NCI-H748 (cell line): ENCODE data around the gene ARPC5L.
"Not testable (repeated sequence)": the region's sequence is repeated elsewhere in the genome, so short reads cannot be mapped to it uniquely, and the experiment has no call there.

Source experiments
- DNase-seq: peaks from one replicate; lab custom pipeline; 2025; ENCODE audit not compliant: unreplicated experiment; lab: John Stamatoyannopoulos, UW

ARPC5L gene

DNA sequence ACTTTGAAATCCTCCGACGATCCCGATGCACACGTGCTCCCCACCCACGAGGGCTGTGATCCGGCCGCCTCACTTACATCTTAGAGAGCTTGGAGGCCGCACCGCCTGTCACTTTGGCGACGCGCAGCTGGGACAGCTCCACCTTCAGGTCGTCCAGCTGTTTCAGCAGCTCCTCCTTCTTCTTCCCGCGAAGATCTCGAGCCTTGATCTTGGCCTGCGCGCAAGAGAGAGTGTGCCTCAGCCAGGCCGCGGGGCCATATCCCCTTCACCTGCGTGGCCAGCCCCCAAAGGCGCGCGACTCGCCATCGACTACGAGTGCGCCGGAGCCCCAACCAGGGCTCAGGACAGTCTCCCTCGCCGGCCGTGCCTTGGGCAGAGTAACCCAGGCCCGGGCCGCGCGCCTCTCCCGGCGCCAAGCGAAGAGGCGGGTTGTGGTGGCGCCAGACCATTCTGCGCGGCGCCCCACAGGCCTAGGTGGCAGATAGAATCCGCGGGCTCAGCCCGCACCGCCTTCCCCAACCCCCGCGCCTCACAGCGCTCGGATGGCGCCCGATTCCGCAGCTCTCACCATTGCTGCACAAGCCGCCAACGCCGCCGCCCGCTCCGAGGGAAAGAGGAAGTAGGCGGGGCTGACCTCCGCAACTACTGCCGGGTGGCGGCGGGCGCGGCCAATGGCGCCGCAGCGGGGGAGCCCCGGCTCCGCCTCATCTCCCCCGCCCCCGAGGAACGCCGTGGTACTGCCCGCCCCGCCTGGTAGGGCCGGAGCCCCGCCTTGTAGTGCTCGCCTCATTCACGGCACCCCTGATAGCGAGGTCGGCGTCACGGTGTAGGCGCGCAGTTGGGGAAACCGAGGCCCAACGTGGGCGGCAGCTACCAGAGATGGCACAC is at the start of gene ARPC5L, which contains the start of gene RPL35:
Gene ARPC5L (plus strand): TSS at position 789 of the 888 bp plus-strand sequence. CDS start 7,161 bp downstream, outside the sequence.
Gene RPL35 (minus strand): TSS at position 616 of the 888 bp plus-strand sequence. CDS start 45 bp downstream, at position 571.
- peak; percentile 95 for DNase-seq

DNA sequence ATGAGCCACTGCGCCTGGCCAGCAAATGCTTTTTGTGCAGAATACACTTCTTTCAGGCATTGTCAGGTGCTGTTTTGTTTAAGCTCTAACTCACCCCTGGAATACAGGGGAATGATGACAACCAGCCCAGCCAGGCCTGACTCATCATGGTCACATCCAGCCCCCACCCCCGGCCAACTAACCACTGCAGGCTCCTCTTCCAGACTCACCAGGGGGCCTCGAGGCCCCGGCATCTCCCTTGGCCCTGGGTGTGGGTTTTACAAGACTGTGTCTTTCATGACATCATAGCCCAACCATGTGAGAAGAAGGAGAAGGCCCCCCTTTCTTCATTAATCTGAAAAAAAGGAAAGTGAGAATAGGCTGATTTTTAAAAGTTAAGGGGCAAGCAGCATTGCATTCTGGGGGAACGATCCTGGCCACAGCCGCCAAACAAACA is 49.5 kb upstream of the ARPC5L start:
- no peak for DNase-seq

DNA sequence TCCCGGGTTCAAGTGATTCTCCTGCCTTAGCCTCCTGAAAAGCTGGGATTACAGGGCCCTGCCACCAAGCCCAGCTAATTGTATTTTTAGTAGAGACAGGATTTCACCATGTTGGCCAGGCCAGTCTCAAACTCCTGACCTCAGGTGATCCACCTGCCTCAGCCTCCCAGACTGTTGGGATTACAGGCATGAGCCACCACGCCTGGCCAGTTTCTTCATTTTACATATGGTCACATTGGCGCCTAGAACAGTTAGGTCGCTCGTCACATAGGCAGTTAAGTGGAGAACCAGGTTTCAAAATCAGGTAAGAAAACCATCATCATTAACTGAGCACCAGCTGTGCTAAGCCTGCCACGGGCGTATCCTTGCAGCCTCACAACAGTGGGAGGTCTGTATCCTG is 48.9 kb upstream of the ARPC5L start:
- peak; percentile 11 for DNase-seq

DNA sequence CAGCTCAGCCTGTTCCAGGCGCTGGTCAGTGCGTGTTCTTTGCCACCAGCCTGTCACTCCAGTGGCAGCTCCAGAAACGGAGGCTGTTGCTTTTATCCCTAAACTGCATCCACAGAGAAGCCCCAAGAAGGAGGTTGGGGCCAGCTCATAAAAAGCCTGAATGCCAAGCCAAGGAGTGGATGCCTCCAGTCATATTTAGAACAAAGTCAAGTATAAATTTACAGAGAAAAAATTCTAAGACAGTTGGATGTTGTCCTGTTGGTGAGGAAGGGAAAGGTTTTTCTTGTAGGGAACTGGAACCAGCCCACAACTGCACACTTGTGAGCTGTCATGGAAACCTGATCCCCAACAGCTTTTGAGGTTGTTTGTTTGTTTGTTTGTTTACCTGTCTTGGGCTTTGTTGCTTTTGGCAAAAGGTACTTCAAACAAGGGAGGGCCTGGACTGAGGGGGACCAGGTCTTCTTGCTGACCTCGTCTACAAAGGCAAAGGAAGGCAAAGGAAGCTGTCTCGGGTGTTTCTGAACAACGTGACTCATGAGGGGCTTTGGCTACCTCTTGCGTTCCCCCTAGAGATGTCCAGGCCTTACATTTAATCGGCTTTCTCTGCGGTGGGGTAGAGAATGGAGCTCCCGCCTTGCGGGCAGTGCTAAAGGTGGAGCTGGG is 48.3 kb upstream of the ARPC5L start:
- DNase-seq, result no peak

DNA sequence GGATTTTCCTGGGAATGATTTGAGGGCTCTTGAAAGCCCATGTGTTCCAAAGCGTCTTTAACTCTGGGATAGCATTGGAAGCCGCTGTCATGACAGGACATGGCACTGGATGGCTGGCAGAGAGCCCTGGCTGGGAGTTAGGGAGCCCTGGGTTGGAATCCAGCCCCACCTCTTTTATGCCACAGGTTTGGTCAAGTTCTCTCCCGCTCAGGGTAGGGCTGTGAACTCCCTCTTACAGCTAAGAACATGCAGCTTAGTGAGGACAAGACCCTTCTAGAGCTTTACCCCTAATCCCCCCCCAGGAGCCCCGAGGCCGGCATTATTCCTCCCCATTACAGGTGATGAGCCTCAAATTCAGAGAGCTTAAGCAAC is 47.8 kb upstream of the ARPC5L start:
- no peak for DNase-seq

DNA sequence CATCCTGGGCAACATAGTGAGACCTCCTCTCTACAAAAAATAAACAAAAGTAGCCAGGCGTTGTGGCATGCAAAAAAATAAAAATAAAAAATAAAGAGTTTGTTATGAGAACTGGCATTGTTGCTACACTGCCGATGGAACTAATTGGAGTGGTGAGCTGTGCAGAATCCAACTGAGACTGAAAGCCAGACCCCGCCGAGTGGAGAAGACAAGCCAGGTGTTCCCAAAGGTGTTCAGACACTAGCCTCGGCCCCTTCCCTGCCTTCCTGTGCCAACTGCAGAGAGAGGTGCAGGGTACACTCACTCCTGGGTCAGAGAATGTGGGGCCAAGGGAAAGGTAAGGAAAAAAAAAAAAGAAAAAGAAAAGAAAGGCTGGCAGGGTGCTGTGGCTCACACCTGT is 46.3 kb upstream of the ARPC5L start:
- no peak for DNase-seq

DNA sequence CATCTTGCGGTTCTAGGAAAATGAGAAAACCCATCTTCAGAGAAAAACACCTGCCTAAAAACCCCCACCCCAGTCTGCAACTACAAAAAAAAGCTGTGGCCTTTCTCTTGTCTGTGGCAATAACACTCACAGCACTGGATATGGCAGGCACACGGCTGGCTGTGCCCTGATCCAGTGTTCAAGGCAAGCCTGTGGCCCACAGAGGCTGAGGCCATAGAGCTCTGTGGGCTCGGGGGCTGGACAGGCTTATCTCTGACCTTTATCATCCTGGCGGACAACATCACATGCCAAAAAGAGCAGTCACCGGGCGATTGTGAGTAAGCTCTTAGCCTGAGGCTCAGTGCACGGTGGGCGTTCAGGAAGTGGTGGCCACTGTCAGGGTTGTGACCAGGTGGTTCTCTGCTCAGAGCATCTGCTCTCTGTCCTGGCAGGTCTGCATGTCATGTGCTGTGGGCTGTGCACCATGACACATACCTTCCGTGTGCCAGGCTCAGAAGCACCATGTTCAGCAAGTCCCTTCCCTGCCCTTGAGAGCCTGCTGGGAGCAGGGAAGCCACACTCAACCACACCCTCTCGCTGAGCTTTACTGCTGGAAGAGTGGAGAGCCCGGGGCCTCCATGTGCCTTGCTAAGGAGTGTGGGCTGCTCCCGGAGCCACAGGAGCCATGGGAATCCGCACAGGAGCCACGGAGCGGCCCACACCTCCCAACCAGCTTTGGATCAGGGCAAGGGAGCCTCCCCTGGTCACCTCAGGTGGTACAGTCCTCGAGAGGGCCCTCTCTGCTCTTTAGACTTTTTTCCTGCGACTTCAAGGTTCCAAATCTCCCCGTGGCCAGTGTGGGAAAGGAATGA is 43.3 kb upstream of the ARPC5L start:
- DNase-seq, result no peak

DNA sequence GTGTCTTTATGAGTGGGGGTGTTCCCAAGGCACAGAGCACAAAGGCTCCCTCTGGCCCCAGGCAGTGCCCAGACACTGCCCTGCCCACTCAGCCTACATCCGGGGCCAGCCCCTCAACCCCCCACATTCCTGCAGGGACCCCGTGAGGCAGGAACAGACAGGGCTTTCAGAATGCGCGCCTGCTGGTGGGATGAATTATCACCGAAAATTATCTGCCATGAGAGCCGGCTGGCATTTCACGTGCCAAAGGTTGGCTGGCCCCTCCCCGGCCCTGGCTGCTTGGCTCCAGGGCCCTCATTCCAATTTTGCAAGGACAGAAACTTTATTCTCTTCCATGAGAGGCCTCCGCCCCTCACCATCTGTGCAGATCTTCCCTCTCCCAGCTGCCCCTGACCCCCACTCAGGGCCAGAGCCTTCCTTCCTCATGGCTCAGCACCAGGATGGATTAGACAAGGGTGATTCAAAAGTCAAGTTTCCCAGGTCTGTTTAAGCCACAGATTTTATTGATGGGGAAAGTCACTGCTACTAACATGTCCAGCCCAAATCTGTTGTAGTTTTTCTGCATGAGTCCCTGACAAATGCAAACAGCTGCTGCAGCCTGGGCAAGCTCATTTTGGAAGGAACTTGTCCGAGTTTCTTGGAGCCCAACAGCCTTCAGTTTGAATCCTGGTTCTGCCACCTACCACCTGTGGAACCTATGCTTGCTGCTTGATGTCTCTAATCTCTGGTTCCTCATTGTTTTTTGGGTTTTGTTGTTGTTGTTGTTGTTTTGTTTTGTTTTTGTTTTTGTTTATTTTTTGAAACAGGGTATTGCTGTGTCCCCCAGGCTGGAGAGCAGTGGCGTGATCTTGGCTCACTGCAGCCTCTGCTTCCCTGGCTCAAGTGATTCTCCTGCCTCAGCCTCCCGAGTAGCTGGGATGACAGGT is 41.0 kb upstream of the ARPC5L start:
- DNase-seq, result no peak

DNA sequence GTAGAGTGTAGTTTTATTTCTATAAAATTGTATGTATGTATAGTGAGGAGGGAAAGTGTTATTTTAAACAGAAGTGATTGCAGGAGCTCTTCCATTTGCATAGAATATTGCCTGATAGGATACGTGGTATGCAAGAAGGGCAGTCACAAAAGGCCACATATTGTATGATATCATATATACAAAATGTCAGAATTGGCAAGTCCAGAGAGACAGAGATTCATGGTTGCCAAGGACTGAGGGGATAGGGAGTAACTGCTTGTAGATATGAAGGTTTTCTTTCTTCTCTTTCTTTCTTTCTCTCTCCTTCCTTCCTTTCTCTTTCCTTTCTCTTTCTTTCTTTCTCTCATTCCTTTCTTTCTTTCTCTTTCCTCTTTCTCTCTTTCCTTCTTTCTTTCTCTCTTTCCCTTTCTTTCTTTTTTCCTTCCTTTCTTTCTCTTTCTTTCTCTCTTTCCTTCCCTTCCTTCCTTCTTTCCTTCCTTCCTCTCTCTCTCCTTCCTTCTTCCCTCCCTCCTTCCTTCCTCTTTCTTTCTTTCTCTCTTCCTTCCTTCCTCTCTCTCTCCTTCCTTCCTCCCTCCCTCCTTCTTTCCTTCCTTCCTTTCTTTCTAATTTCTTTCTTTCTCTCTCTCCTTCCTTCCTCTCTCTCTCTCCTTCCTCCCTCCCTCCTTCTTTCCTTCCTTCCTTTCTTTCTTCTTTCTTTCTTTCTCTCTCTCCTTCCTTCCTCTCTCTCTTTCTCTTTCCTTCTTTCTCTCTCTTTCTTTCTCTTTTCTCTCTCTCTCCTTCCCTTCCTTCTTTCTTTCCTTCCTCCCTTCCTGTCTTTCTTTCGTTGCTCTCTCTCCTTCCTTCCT is 33.2 kb upstream of the ARPC5L start:
- no peak for DNase-seq

DNA sequence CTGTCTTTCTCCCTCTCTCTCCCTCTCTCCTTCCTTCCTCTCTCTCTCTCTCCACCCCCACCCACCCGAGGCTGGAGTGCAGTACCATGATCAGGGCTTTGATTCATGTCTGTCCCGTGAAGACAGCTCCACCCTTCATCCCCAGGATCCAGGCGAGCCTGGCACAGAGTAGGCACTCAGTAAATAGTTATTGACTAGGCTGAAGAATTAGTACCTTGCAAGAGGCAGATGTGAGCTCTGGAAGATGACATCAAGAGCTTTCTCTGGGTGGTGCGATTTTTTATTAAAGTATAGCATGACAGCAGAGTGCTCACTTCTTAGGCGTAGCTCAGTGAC is 32.6 kb upstream of the ARPC5L start:
- no peak for DNase-seq

DNA sequence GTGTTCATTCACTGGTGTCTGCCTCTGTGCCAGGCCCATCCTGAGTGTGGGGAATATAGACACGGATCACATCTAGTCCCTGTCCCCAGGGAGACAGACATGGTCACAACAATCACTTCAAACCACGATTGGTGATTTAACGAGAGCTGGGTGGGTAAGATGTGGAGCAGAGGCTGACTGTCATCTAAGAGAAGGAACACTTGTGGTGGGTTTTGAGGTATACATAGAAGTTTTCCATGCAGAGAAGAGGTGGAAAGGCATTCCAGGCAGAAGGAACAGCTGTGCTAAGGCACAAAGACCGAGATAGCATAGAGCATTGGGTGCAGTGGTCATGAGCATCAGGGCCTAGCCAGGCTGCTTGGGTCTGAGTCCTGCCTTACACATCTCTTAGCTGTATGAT is 31.3 kb upstream of the ARPC5L start:
- DNase-seq, result no peak

DNA sequence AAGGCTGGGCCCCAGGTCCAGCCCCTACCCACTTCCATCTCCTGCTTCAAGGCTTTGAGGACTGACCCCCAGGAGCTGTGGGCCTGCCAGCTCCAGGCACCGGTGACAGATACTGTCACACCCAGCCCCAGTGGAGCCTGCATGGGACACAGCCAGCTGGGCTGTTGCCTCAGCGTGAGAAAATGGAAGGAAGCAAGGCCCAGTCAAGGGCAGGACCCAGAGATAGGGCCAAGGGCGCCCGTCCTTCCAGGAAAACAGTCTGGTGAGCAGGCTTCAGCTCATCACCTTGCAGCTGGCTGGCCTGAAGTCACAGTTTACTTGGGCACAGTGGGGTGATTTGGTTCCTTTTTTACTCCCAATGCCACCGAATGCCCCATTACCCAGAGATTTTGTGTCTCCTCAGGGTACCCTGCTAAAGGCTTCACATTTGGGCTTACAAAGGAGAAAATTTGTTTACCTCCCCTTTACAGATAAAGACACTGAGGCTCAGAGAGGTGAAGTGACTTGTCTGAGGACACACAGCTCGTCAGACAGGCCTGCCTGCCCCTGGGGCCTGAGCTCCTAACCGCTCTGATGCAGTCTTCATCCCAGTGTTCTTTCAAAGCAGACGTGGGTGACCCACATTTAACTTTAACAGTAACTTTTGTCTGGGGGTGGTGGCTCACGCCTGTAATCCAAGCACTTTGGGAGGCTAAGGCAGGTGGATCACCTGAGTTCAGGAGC is 30.1 kb upstream of the ARPC5L start:
- DNase-seq, result no peak

DNA sequence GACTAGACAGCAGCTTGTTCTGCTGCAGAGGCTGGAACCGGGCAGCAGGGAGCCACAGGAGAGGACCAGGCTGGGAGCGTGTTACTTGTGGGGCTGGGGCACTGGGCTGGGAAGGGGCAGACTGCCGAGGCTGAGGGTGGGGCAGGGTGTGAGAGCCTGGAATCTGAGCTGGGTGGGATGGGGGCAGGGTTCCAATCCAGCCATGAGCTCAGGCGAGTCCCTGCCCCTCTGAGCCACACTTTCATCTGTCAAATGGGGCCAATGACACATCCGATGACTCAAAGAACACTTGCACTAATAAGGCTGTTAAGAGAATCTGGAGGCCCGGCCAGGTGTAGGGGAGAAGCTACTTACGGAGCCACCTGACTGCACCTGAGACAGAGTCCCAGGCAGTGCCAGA is 27.3 kb upstream of the ARPC5L start:
- no peak for DNase-seq

DNA sequence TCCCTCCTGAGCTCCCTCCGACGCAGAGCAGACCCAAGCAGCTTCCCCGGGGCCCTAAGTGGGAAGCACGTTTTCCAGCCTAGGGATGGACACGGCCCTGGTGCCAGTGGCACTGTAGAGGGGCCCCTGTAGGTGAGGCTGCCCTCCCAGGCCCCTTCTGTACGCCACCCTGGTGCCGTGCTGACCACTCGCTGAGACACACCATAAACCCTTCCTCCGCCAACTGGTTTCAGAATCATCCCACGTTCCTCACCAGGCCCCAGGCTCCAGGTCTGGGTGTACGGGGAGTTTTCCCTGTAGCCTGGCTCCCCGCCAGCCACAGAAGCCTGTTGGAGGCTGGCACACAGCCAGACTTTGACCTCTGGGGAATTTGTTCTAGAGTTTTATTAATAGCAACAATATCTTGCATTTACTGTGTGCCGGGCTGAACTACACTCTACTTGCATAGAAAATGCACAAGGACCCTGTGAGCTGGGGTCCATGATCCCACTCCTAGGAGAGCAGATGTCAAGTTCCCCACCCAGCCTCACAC is 26.8 kb upstream of the ARPC5L start:
- DNase-seq, result peak; percentile 69

DNA sequence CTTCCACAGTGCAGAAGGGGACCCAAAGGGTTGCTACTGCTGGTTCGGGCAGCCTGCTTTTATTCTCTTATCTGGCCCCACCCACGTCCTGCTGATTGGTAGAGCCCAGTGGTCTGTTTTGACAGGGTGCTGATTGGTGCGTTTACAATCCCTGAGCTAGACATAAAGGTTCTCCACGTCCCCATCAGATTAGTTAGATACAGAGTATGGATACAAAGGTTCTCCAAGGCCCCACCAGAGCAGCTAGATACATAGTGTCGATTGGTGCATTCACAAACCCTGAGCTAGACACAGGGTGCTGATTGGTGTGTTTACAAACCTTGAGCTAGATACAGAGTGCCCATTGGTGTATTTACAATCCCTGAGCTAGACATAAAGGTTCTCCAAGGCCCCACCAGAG is 23.8 kb upstream of the ARPC5L start:
- not testable (repeated sequence) for DNase-seq

DNA sequence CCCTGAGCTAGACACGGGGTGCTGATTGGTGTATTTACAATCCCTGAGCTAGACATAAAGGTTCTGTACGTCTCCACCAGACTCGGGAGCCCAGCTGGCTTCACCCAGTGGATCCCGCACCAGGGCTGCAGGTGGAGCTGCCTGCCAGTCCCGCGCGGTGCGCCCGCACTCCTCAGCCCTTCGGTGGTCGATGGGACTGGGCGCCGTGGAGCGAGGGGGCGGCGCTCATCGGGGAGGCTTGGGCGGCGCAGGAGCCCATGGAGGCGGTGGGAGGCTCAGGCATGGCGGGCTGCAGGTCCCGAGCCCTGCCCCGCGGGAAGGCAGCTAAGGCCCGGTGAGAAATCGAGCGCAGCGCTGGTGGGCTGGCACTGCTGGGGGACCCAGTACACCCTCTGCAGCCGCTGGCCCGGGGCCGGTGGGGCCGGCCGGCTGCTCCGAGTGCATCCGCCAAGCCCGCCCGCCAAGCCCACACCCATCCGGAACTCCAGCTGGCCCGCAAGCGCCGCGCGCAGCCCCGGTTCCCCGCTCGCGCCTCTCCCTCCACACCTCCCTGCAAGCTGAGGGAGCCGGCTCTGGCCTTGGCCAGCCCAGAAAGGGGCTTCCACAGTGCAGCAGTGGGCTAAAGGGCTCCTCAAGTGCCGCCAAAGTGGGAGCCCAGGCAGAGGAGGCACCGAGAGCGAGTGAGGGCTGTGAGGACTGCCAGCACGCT is 23.2 kb upstream of the ARPC5L start:
- not testable (repeated sequence) for DNase-seq

DNA sequence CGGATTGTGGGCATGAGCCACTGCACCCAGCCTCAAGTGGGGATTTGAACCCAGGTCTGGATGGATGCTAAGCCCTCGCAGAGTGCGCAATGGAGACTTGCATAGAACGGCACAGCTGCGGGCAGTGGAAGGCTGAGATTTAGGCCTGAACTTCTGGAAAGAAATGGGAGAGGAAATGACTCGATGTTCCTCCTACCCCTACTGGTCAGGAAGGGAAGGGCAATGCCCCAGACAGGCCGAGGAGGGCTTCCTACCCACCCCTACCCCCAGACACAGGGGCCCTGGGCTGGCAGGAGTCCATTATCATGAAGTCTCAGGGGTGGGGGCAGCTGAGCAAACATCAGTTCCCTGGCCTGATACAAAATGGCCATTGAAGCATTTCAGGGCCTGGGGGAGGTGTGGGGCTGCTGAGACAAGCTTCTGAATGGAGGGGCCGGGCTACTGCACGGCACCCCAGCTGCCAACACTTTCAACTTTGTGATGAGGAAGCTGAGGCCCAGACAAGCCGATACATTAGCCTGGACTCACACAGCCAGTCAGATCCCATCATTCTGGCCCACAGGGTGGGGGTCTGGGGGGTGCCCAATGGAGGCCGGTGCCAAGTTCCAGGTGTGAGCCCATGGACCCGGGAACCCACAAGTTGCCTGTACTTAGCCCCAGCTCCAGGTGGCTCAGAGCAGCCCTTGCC is 22.2 kb upstream of the ARPC5L start:
- peak; percentile 48 for DNase-seq
